Subcutaneous adipose tissue (tissue), 4 donors: ENCODE measurements around the gene PLSCR4. TPM values are rescaled to one million over a fixed set of nuclear protein-coding genes. Genes with fewer than 3 reads are reported as not detected.

Experiments
- CTCF ChIP-seq: fragments of 450-650 bp; IDR thresholded peaks from one replicate; pipeline ENCODE4 v1.5.1; 2016; ENCODE audit warnings: low read depth, mild to moderate bottlenecking, control low read depth, antibody characterized with exemption, moderate library complexity
- total RNA-seq, 4 donors: library from RNA; depleted of rRNA; stranded (reverse); fragments of >200 nt; gene quantifications; one replicate each; pipeline ENCODE4 v1.1.0, GENCODE V29; 2016

Gene PLSCR4
- total RNA-seq, 4 donors from 2014 or later = 79.9 to 144 (median 103) TPM

- TF ChIP-seq CTCF = no peak
These were observed 9.2 kb downstream of the PLSCR4 start for GRCh38 chr3:146241523-146242240.

GRCh38 chr3:146233487-146233886 is 17.4 kb downstream of the PLSCR4 start:
- no peak for TF ChIP-seq CTCF

GRCh38 chr3:146227486-146227885 is 23.4 kb downstream of the PLSCR4 start:
- no peak for TF ChIP-seq CTCF

- TF ChIP-seq CTCF = no peak
These were observed 24.0 kb downstream of the PLSCR4 start for GRCh38 chr3:146226881-146227280.

GRCh38 chr3:146223401-146224373 is 27.2 kb downstream of the PLSCR4 start:
- TF ChIP-seq CTCF = no peak

GRCh38 chr3:146222204-146223046 is 28.5 kb downstream of the PLSCR4 start:
- no peak for TF ChIP-seq CTCF
